ENCODE data around the gene PDE3B. TPM values are rescaled to one million over a fixed set of nuclear protein-coding genes. Genes with fewer than 3 reads are reported as not detected.
"Not testable (repeated sequence)": the region's sequence is repeated elsewhere in the genome, so short reads cannot be mapped to it uniquely, and the experiment has no call there.

Gene PDE3B
- total RNA-seq, 1 donor: 0.36 TPM

DNA sequence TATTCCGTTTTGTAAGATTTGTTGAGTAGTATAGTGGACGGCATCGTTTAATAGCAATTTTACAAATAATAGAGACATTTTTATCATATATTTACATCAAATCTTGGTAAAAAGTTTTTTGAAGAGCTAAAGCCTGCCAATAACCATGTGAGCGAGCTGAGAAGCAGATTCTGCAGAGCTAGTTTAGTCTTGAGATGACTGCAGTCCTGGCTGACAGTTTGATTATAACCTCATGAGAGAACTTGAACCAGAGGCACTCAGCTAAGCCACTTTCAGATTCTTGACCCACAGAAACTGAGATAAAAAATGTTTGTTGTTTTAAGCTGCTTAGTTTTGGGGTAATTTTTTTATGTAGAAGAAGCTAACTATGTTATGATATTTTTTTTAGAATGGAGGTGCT lies 78.9 kb downstream of the PDE3B start:
- DNase-seq (ENCODE audit: insufficient read length, low spot score, missing footprints): no peak
- H3K79me2 ChIP-seq (ENCODE audit: insufficient read depth, low read length): no peaks in the 10 kb centered on the region
- H3K36me3 ChIP-seq (ENCODE audit: insufficient read depth, low read length): no peaks in the 10 kb centered on the region
- H2AFZ ChIP-seq (ENCODE audit: low read length): no peak overlapping the region
- H3K27ac ChIP-seq (ENCODE audit: low read depth, low read length): no peak overlapping the region
- H3K9me3 ChIP-seq (ENCODE audit: low read depth, low read length): no peaks in the 10 kb centered on the region
- no peaks in the 10 kb centered on the region for H3K4me1 ChIP-seq (ENCODE audit: insufficient read depth, low read length)
- no peak overlapping the region for H3K4me2 ChIP-seq (ENCODE audit: insufficient read depth, low read length)
- no peaks in the 10 kb centered on the region for H3K27me3 ChIP-seq (ENCODE audit: insufficient read depth, low read length)
- H4K20me1 ChIP-seq (ENCODE audit: insufficient read depth, low read length): no peaks in the 10 kb centered on the region
- TF ChIP-seq CTCF (IDR thresholded peaks at IDR 0.05; ENCODE audit: extremely low read depth, low read depth, low read length): no peak
- H3K4me3 ChIP-seq (ENCODE audit: insufficient read depth, low read length): no peak overlapping the region

DNA sequence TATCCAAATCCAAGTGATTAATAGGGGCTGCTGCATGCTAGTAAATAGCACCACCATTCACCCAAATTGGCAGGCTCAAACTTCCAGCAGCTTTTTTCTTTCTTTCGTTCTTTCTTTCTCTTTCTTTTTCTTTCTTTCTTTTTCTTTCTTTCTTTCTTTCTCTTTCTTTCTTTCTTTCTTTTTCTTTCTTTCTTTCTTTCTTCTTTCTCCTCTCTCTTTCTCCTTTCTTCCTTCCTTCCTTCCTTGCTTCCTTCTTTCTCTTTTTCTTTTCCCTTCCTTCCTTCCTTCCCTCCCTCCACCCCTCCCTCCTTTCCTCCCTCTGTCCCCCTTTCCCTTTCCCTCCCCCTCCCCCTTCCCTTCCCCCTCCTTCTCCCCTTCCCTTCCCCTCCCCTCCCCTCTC lies 81.5 kb downstream of the PDE3B start:
- Histone ChIP-seq H4K20me1 (ENCODE audit: insufficient read depth, low read length) (no peaks in the 10 kb centered on the region), H2AFZ (ENCODE audit: low read length) (no peak overlapping the region)
- DNase-seq (ENCODE audit: insufficient read length, low spot score, missing footprints): no peak

GRCh38 chr11:14727215-14727614 lies 83.6 kb downstream of the PDE3B start:
- Histone ChIP-seq H3K79me2 (ENCODE audit: insufficient read depth, low read length) (no peaks in the 10 kb centered on the region), H3K4me3 (ENCODE audit: insufficient read depth, low read length) (no peak overlapping the region), H3K4me2 (ENCODE audit: insufficient read depth, low read length) (no peak overlapping the region), H3K9me3 (ENCODE audit: low read depth, low read length) (no peaks in the 10 kb centered on the region), H3K27me3 (ENCODE audit: insufficient read depth, low read length) (no peaks in the 10 kb centered on the region), H2AFZ (ENCODE audit: low read length) (no peak overlapping the region), H4K20me1 (ENCODE audit: insufficient read depth, low read length) (no peaks in the 10 kb centered on the region), H3K36me3 (ENCODE audit: insufficient read depth, low read length) (no peaks in the 10 kb centered on the region), H3K4me1 (ENCODE audit: insufficient read depth, low read length) (no peaks in the 10 kb centered on the region), H3K27ac (ENCODE audit: low read depth, low read length) (no peak overlapping the region)
- no peak for DNase-seq (ENCODE audit: insufficient read length, low spot score, missing footprints)
- no peak for TF ChIP-seq CTCF (IDR thresholded peaks at IDR 0.05; ENCODE audit: extremely low read depth, low read depth, low read length)

More for the DNA sequence above, 81.5 kb downstream of the PDE3B start:
- Histone ChIP-seq H3K27ac (ENCODE audit: low read depth, low read length) (no peak overlapping the region), H3K79me2 (ENCODE audit: insufficient read depth, low read length) (no peaks in the 10 kb centered on the region), H3K4me2 (ENCODE audit: insufficient read depth, low read length) (no peak overlapping the region), H3K9me3 (ENCODE audit: low read depth, low read length) (no peaks in the 10 kb centered on the region), H3K36me3 (ENCODE audit: insufficient read depth, low read length) (no peaks in the 10 kb centered on the region), H3K27me3 (ENCODE audit: insufficient read depth, low read length) (no peaks in the 10 kb centered on the region), H3K4me3 (ENCODE audit: insufficient read depth, low read length) (no peak overlapping the region), H3K4me1 (ENCODE audit: insufficient read depth, low read length) (no peaks in the 10 kb centered on the region)
- TF ChIP-seq CTCF (IDR thresholded peaks at IDR 0.05; ENCODE audit: extremely low read depth, low read depth, low read length): no peak

- Histone ChIP-seq H3K27me3 (ENCODE audit: insufficient read depth, low read length) (no peaks in the 10 kb centered on the region), H3K4me2 (ENCODE audit: insufficient read depth, low read length) (no peak overlapping the region), H3K9me3 (ENCODE audit: low read depth, low read length) (no peaks in the 10 kb centered on the region), H3K36me3 (ENCODE audit: insufficient read depth, low read length) (no peaks in the 10 kb centered on the region), H3K27ac (ENCODE audit: low read depth, low read length) (no peak overlapping the region), H3K79me2 (ENCODE audit: insufficient read depth, low read length) (no peaks in the 10 kb centered on the region), H3K4me1 (ENCODE audit: insufficient read depth, low read length) (no peaks in the 10 kb centered on the region), H3K4me3 (ENCODE audit: insufficient read depth, low read length) (no peak overlapping the region), H2AFZ (ENCODE audit: low read length) (no peak overlapping the region), H4K20me1 (ENCODE audit: insufficient read depth, low read length) (no peaks in the 10 kb centered on the region)
- DNase-seq (ENCODE audit: insufficient read length, low spot score, missing footprints): no peak
- no peak for TF ChIP-seq CTCF (IDR thresholded peaks at IDR 0.05; ENCODE audit: extremely low read depth, low read depth, low read length)
Measured at GRCh38 chr11:14727746-14728145, 84.1 kb downstream of the PDE3B start.

- H3K4me2 ChIP-seq (ENCODE audit: insufficient read depth, low read length); H3K4me3 ChIP-seq (ENCODE audit: insufficient read depth, low read length); H3K79me2 ChIP-seq (ENCODE audit: insufficient read depth, low read length); DNase-seq (ENCODE audit: insufficient read length, low spot score, missing footprints); H3K9me3 ChIP-seq (ENCODE audit: low read depth, low read length); H4K20me1 ChIP-seq (ENCODE audit: insufficient read depth, low read length); H3K27ac ChIP-seq (ENCODE audit: low read depth, low read length); H3K27me3 ChIP-seq (ENCODE audit: insufficient read depth, low read length); H2AFZ ChIP-seq (ENCODE audit: low read length); H3K36me3 ChIP-seq (ENCODE audit: insufficient read depth, low read length); H3K4me1 ChIP-seq (ENCODE audit: insufficient read depth, low read length): not testable (repeated sequence)
Measured at GRCh38 chr11:14740539-14740938, 96.9 kb downstream of the PDE3B start.

Data from osteoblast (primary cell).